H1 (cell line): ENCODE measurements around the gene RFNG. TPM values are rescaled to one million over a fixed set of nuclear protein-coding genes. Genes with fewer than 3 reads are reported as not detected.
A peak's percentile ranks its signal among the peaks of the same experiment; 100 is the strongest.

Experiments
- CTCF ChIA-PET: fragments of 300-600 bp; sonication (Branson Sonifier 250); formaldehyde crosslinking; loops from one replicate; lab custom pipeline; 2021; ENCODE audit not compliant: partially characterized antibody; lab: Charles Lee
- POLR2A ChIA-PET: fragments of 300-600 bp; sonication (Branson Sonifier 250); formaldehyde crosslinking; loops from one replicate; lab custom pipeline; 2021; ENCODE audit warnings: inconsistent platforms; ENCODE audit not compliant: partially characterized antibody; lab: Charles Lee
- DNase-seq, 2 experiments: peaks; one replicate each; pipeline versions ENCODE4 v3.0.0 to v3.0.0-alpha.2; 2010 to 2022; ENCODE audit warnings: low spot score in 2 of 2, low read depth in 1 of 2, mixed read lengths in 1 of 2
- FAIRE-seq: peaks from 2 replicates; lab custom pipeline; 2011; peaks lifted over from hg19 to GRCh38; lab: Jason Lieb, UNC
- H2AFZ ChIP-seq: 2 replicates; pipeline ENCODE4 v1.8.1; 2012; ENCODE audit warnings: low read length, inconsistent platforms
- H2AK5ac ChIP-seq: 2 replicates; pipeline ENCODE4 v1.6.1; 2013; ENCODE audit warnings: low read depth, low read length
- H2BK120ac ChIP-seq: replicated peaks from 2 replicates; pipeline ENCODE3; 2013; ENCODE audit warnings: low read depth, low read length, inconsistent platforms
- H2BK12ac ChIP-seq: 2 replicates; pipeline ENCODE4 v1.6.1; 2013; ENCODE audit warnings: low read depth, low read length
- H2BK15ac ChIP-seq: 2 replicates; pipeline ENCODE4 v1.6.1; 2013; ENCODE audit warnings: low read length
- H2BK20ac ChIP-seq: 2 replicates; pipeline ENCODE4 v1.6.1; 2013; ENCODE audit warnings: low read length
- H2BK5ac ChIP-seq: 2 replicates; pipeline ENCODE4 v1.6.1; 2013; ENCODE audit warnings: low read depth, low read length
- H3K14ac ChIP-seq: 2 replicates; pipeline ENCODE4 v1.6.1; 2013; ENCODE audit warnings: inconsistent platforms; ENCODE audit not compliant: insufficient read length
- H3K18ac ChIP-seq: 2 replicates; pipeline ENCODE4 v1.6.1; 2013; ENCODE audit warnings: low read length; ENCODE audit errors: extremely low read depth
- H3K23ac ChIP-seq: 2 replicates; pipeline ENCODE4 v1.6.1; 2013; ENCODE audit warnings: inconsistent platforms; ENCODE audit not compliant: insufficient read length
- H3K23me2 ChIP-seq: 2 replicates; pipeline ENCODE4 v1.6.1; 2013; ENCODE audit warnings: low read depth, low read length
- H3K27ac ChIP-seq: 2 replicates; pipeline ENCODE4 v1.6.1; 2011; ENCODE audit warnings: low read depth, low read length, inconsistent platforms
- H3K27me3 ChIP-seq, 4 experiments: replicated peaks in 1 of 4; 1 replicate in 1 of 4; 2 replicates in 3 of 4; pipeline versions ENCODE4 v1.6.1 to v1.8.1; 2011 to 2013; ENCODE audit warnings: low read length in 3 of 4, mild to moderate bottlenecking in 3 of 4, inconsistent platforms in 2 of 4, mixed read lengths in 2 of 4, moderate library complexity in 1 of 4; ENCODE audit not compliant: control insufficient read depth in 3 of 4, insufficient read depth in 3 of 4; ENCODE audit errors: extremely low read depth in 1 of 4
- H3K36me3 ChIP-seq, 4 experiments: 2 replicates each; pipeline versions ENCODE4 v1.6.1 to v1.8.1; 2011 to 2013; ENCODE audit warnings: mild to moderate bottlenecking in 4 of 4, low read length in 3 of 4, moderate library complexity in 2 of 4, control low read depth in 1 of 4, inconsistent platforms in 1 of 4; ENCODE audit not compliant: insufficient read depth in 4 of 4, control insufficient read depth in 2 of 4
- H3K4ac ChIP-seq: replicated peaks from 2 replicates; pipeline ENCODE3; 2013; ENCODE audit warnings: low read length, low read depth, mixed read lengths, inconsistent platforms; ENCODE audit not compliant: insufficient read length
- H3K4me1 ChIP-seq, 4 experiments: replicated peaks in 1 of 4; 1 replicate in 1 of 4; 2 replicates in 3 of 4; pipeline versions ENCODE4 v1.6.1 to v1.8.1; 2011 to 2013; ENCODE audit warnings: low read length in 3 of 4, inconsistent platforms in 2 of 4, mixed read lengths in 1 of 4; ENCODE audit not compliant: insufficient read depth in 4 of 4, control insufficient read depth in 3 of 4
- H3K4me2 ChIP-seq, 2 experiments: 2 replicates each; pipeline versions ENCODE4 v1.6.1 to v1.8.1; 2011 to 2013; ENCODE audit warnings: low read depth in 2 of 2, low read length in 2 of 2, control low read depth in 1 of 2, inconsistent platforms in 1 of 2, mild to moderate bottlenecking in 1 of 2; ENCODE audit not compliant: insufficient read depth in 1 of 2
- H3K4me3 ChIP-seq, 4 experiments: fragments of 200-600, 300-600 bp in 1 of 4; sonication (generic), shearing (Covaris generic), sonication (Bioruptor Twin) in 1 of 4; 2 replicates each; pipeline versions ENCODE4 v1.5.1 to v1.8.1; 2011 to 2016; ENCODE audit warnings: low read length in 4 of 4, low read depth in 3 of 4, control low read depth in 2 of 4, inconsistent platforms in 2 of 4, mild to moderate bottlenecking in 2 of 4, mixed read lengths in 1 of 4, moderate library complexity in 1 of 4; ENCODE audit not compliant: insufficient read depth in 2 of 4; ENCODE audit errors: extremely low read depth in 1 of 4
- H3K56ac ChIP-seq: replicated peaks from 2 replicates; pipeline ENCODE3; 2013; ENCODE audit warnings: low read depth, mild to moderate bottlenecking, mixed read lengths, low read length, inconsistent platforms; ENCODE audit not compliant: insufficient read length
- H3K79me1 ChIP-seq: 2 replicates; pipeline ENCODE4 v1.6.1; 2013; ENCODE audit warnings: low read depth, low read length, control low read depth
- H3K79me2 ChIP-seq, 2 experiments: 2 replicates each; pipeline versions ENCODE4 v1.6.1 to v1.8.1; 2012 to 2013; ENCODE audit warnings: low read length in 2 of 2, mild to moderate bottlenecking in 2 of 2, inconsistent platforms in 1 of 2; ENCODE audit not compliant: insufficient read depth in 2 of 2, control insufficient read depth in 1 of 2
- H3K9ac ChIP-seq, 4 experiments: replicated peaks in 1 of 4; 1 replicate in 1 of 4; 2 replicates in 3 of 4; pipeline versions ENCODE4 v1.6.1 to v1.8.1; 2011 to 2013; ENCODE audit warnings: low read depth in 3 of 4, low read length in 3 of 4, control low read depth in 2 of 4, mild to moderate bottlenecking in 2 of 4, moderate library complexity in 2 of 4, inconsistent platforms in 1 of 4; ENCODE audit errors: extremely low read depth in 1 of 4
- H3K9me3 ChIP-seq, 2 experiments: 2 replicates each; pipeline versions ENCODE4 v1.6.1 to v1.8.1; 2012 to 2013; ENCODE audit warnings: mild to moderate bottlenecking in 2 of 2, moderate library complexity in 2 of 2, control low read depth in 1 of 2, inconsistent platforms in 1 of 2, low read depth in 1 of 2, low read length in 1 of 2, mixed read lengths in 1 of 2; ENCODE audit not compliant: insufficient read depth in 2 of 2
- H4K20me1 ChIP-seq, 2 experiments: replicated peaks in 1 of 2; 2 replicates each; pipeline versions ENCODE3 to v1.8.1; 2011 to 2013; ENCODE audit warnings: inconsistent platforms in 2 of 2, low read length in 2 of 2, mild to moderate bottlenecking in 1 of 2; ENCODE audit not compliant: insufficient read depth in 2 of 2, control insufficient read depth in 1 of 2
- H4K5ac ChIP-seq: 2 replicates; pipeline ENCODE4 v1.6.1; 2013; ENCODE audit warnings: low read length, low read depth, mixed read lengths, inconsistent platforms; ENCODE audit not compliant: insufficient read length
- H4K8ac ChIP-seq: 2 replicates; pipeline ENCODE4 v1.8.0; 2013; ENCODE audit warnings: mild to moderate bottlenecking, moderate library complexity, low read length, inconsistent platforms; ENCODE audit not compliant: insufficient read depth; ENCODE audit errors: extremely low read depth
- H4K91ac ChIP-seq: replicated peaks from 2 replicates; pipeline ENCODE3; 2013; ENCODE audit warnings: low read length, mixed read lengths, inconsistent platforms; ENCODE audit not compliant: insufficient read length
- CBX8 ChIP-seq: fragments of 300-800, 300-1000 bp; sonication (generic); IDR thresholded peaks from 2 replicates; pipeline ENCODE4 v1.7.1; 2016; ENCODE audit warnings: low read depth, low read length, borderline replicate concordance
- CHD2 ChIP-seq: IDR thresholded peaks from 2 replicates; pipeline ENCODE4 v1.6.1; 2012; ENCODE audit warnings: low read length, improper control_type of control experiment
- CREB1 ChIP-seq: IDR thresholded peaks from 2 replicates; pipeline ENCODE4 v1.6.1; 2012; ENCODE audit warnings: inconsistent platforms
- GABPA ChIP-seq: IDR thresholded peaks from 2 replicates; pipeline ENCODE4 v1.6.1; 2011; ENCODE audit warnings: mild to moderate bottlenecking, low read length, moderate library complexity, borderline replicate concordance; ENCODE audit not compliant: insufficient read depth
- RAD21 ChIP-seq, 2 experiments: IDR thresholded peaks in 1 of 2; conservative IDR thresholded peaks in 1 of 2; 2 replicates each; pipeline ENCODE4 v1.6.1; 2011; ENCODE audit warnings: low read depth in 2 of 2, low read length in 2 of 2, improper control_type of control experiment in 1 of 2, inconsistent platforms in 1 of 2, mild to moderate bottlenecking in 1 of 2, moderate library complexity in 1 of 2
- RXRA ChIP-seq: IDR thresholded peaks from 2 replicates; pipeline ENCODE4 v1.6.1; 2011; ENCODE audit warnings: low read depth, mild to moderate bottlenecking, low read length, moderate library complexity; ENCODE audit not compliant: insufficient read depth
- SIN3A ChIP-seq, 2 experiments: IDR thresholded peaks in 1 of 2; conservative IDR thresholded peaks in 1 of 2; 2 replicates each; pipeline ENCODE4 v1.6.1; 2011 to 2012; ENCODE audit warnings: low read length in 2 of 2, improper control_type of control experiment in 1 of 2, low read depth in 1 of 2, mild to moderate bottlenecking in 1 of 2
- WGBS, 2 experiments: shearing (Covaris generic) in 1 of 2; methylation state at CpG; one replicate each; pipeline versions ENCODE4 v1.1.6 to v1.1.7; 2013 to 2015; ENCODE audit warnings: low lambda C conversion rate in 2 of 2, mixed read lengths in 2 of 2, inconsistent platforms in 1 of 2, low coverage in 1 of 2, missing lambda C conversion rate in 1 of 2; ENCODE audit not compliant: insufficient replicate concordance in 2 of 2, insufficient coverage in 1 of 2, insufficient read length in 1 of 2; ENCODE audit errors: extremely low coverage in 1 of 2, missing lambda C conversion rate in 1 of 2; 5-methylcytosine and 5-hydroxymethylcytosine counted together
- polyA plus RNA-seq, 7 experiments: library from polyadenylated mRNA; depleted of rRNA in 3 of 7; stranded (reverse) in 5 of 7; unstranded in 2 of 7; fragments of >200 nt in 5 of 7; fragments of 200-250 nt in 2 of 7; gene quantifications; 1 replicate in 5 of 7; 2 replicates in 1 of 7; 4 replicates in 1 of 7; pipeline versions ENCODE4 v1.2.1 to v1.2.3, GENCODE V29; 2011 to 2013; ENCODE audit warnings: missing spikeins in 2 of 7, mixed read lengths in 2 of 7
- total RNA-seq: library from RNA; stranded (reverse); fragmentation: NEBNext Ultra II Directional; extraction: Animal tissue kit (Norgen Biotek cat#: 25700); gene quantifications from 2 replicates; pipeline ENCODE4 v1.2.1, GENCODE V29; 2021

Gene RFNG
- total and polyA plus RNA-seq, 2 of the 8 experiments (the other 6 are each of a cell fraction or from before 2014, with no cell fraction given) = 26.7 to 28.4 TPM

GRCh38 chr17:82019690-82020571 lies 31.7 kb downstream of the RFNG start:
- Histone ChIP-seq H3K56ac (no peak overlapping the region), H3K4me2 (no peak overlapping the region), H2AFZ (no peak overlapping the region), H3K4ac (no peak overlapping the region), H3K4me1 (peaks cover 0 to 14% (median 8%) of the 10 kb centered on the region in 4 experiments; a peak in 5 of 7 replicates), H3K14ac (no peak overlapping the region), H3K27me3 (no peaks in the 10 kb centered on the region), H4K8ac (no peak overlapping the region; the same call in 1 of the 2 replicates), H3K23me2 (peaks cover 12% of the 10 kb centered on the region), H2BK5ac (no peak overlapping the region), H2BK120ac (no peak overlapping the region), H2AK5ac (no peak overlapping the region), H4K20me1 (peaks cover 7 to 15% of the 10 kb centered on the region in 2 experiments), H2BK12ac (no peak overlapping the region), H3K4me3 (no peak overlapping the region), H3K9me3 (no peaks in the 10 kb centered on the region), H3K36me3 (no peaks in the 10 kb centered on the region), H3K18ac (no peak overlapping the region), H3K79me1 (peaks cover 4% of the 10 kb centered on the region; the same call in 1 of the 2 replicates), H2BK15ac (no peak overlapping the region), H4K91ac (no peak overlapping the region), H4K5ac (no peak overlapping the region), H3K79me2 (peaks cover 0 to 12% of the 10 kb centered on the region in 2 experiments; a peak in 1 of 4 replicates), H3K27ac (no peak overlapping the region), H3K23ac (no peak overlapping the region), H2BK20ac (no peak overlapping the region), H3K9ac (no peak overlapping the region)
- ChIA-PET CTCF (interaction anchor here (0.5 to 4.7 kb wide), 49 partner anchors 9 to 420 kb away, joined by 3 to 29 read pairs (median 4); partner anchors contain the start of genes ASPSCR1, DCXR, DUS1L and MAFG), POLR2A (interaction anchor here (0.6 to 4.3 kb wide), 25 partner anchors 11 to 147 kb away, joined by 3 to 13 read pairs (median 5); partner anchors contain the start of genes DCXR, DUS1L, FASN and GPS1)
- peak in 1 of 2 experiments; percentile 93 for DNase-seq
- FAIRE-seq = no peak
- WGBS, 2 experiments = 66% methylated on average over 30 of the region's 34 CpGs; no CpG with 5 or more reads in 1 of the 2 experiments
- no peak for TF ChIP-seq RXRA
- TF ChIP-seq GABPA = peak; percentile 77; the same call in 1 of the 2 replicates
- peak; percentile 56 to 69 for TF ChIP-seq RAD21 (IDR thresholded peaks at IDR 0.05 in 1 of 2, conservative IDR thresholded peaks at IDR 0.05 in 1 of 2; ENCODE audit: low read depth in 2 of 2, low read length in 2 of 2)
- no peak for TF ChIP-seq CBX8
- TF ChIP-seq SIN3A (conservative IDR thresholded peaks at IDR 0.05 in 1 of 2, IDR thresholded peaks at IDR 0.05 in 1 of 2; ENCODE audit: low read depth in 1 of 2, low read length in 2 of 2) = peak in 1 of 2 experiments; percentile 73; a peak in 1 of 4 replicates
- 0 out of 2 replicates have a peak, but pooled peaks have one; percentile 12 for TF ChIP-seq CHD2
- peak; percentile 73 for TF ChIP-seq CREB1
